Endometrial microvascular endothelial cells (primary cell): Measurements from ENCODE around the gene INTS14. TPM values are rescaled to one million over a fixed set of nuclear protein-coding genes. Genes with fewer than 3 reads are reported as not detected.
"Not testable (repeated sequence)": the region's sequence is repeated elsewhere in the genome, so short reads cannot be mapped to it uniquely, and the experiment has no call there.

Experiments used
- in situ Hi-C: cut with HindIII; loops from 2 replicates; pipeline ENCODE4 v1.10.0; 2017; ENCODE audit warnings: low sequenced_read_pairs, low pct_unique_long_range_greater_than_20kb; ENCODE audit errors: inconsistent ontology term
- total RNA-seq: library from RNA; depleted of rRNA; stranded (reverse); fragments of >200 nt; gene quantifications from one replicate; pipeline ENCODE4 v1.2.3, GENCODE V29; 2015; ENCODE audit errors: inconsistent ontology term

Gene INTS14
- total RNA-seq, 1 donor from 2014 or later, result 47.9 TPM

DNA sequence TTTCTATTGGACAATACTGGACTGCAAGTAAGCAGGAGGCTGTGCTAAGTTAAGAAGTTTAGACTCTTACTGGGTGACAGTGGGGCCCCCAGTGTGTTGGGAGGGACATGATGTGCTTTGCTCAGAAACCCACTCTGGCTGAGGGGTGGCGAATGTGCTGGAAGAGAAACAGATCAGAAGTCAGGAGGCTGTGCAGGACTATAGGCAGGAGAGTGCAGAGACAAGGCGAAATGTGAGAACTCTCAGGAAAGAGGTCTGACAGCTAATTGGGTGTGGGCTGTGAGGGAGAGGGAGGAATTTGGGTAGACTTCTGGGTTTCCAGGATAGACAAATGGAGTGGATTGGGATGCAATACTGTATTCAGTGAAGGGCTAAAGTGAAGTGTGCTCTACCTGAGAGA, 22.8 kb upstream of the INTS14 start:
- in situ Hi-C loops, result no loop called here

DNA sequence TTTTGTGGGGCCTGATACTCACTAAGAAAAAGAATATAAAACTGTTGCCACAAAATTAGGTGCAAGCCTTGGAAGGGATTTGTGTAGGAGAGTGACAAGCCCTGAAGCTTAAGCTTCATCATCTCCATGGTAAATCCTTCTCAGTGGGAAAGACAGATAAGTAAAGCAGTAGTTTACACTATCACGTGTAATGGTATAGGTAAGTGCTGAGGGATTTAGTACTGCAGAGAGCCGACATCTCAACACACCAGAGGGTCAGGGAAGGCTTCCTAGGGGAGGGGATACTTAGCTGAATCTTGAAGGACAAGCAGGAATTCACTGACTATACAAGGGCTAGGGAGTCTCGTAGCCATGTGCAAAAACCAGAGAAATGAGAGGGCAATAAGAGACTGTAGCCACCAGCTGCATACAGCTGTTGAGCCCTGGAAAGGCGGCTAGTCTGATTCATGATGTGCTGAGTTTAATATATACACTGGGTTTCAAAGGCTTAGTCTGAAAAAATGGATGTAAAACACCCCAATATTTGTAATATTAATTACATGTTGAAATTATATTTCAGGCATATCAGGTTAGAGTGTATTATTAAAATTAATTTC, 21.9 kb upstream of the INTS14 start:
- in situ Hi-C loops, result no loop called here

DNA sequence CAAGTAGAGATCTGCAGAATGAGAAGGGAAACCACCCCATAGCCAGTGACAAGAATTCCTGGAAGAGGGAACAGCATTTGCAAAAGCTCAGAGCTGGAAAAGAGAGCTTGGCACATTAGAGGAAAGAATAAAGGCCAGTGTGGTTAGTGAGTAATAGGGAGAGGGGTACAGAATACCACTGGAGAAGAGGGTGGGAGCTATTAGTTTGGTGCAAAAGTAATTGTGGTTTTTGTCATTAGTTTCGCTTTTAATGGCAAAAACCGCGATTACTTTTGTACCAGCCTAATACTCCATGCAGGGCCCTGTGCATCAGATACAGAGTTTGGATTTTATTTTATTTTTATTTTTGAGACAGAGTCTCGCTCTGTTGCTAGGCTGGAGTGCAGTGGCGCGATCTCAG, 20.6 kb upstream of the INTS14 start:
- in situ Hi-C loops, result no loop called here

DNA sequence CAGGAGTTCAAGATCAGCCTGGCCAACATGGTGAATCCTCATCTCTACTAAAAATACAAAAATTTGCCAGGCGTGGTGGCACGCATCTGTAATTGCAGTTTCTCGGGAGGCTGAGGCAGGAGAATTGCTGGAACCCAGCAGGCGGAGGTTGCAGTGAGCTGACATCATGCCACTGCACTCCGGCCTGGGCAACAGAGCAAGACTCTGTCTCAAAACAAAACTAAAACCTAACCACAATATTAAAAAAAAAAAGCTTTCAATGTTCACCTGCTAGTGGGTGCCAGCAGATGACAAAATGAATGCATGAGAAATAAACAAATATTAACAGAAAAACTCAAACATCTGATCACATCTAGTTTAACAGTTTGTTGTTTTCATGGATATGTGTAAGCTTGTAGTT, 19.8 kb upstream of the INTS14 start:
- in situ Hi-C loops, result no loop called here

DNA sequence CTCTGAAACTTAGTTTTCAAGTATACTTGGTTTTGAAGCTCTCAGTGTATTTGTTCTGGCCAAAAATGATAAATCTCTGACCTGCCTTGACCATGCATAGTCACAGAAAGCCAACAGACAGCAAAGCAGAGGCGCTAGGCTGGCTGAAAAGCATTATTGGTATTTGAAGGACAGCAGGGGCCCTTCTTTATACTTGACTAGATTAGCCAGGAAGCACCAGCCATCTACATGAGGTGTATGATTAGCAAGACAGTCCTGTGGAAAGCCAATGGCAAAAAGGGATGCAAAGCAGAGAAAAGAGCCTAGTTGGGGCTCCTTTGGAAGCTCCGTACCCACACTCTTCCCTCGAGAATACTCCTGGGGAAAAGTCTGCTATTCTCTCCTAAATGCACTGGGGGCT, 18.6 kb upstream of the INTS14 start:
- in situ Hi-C loops, result no loop called here

DNA sequence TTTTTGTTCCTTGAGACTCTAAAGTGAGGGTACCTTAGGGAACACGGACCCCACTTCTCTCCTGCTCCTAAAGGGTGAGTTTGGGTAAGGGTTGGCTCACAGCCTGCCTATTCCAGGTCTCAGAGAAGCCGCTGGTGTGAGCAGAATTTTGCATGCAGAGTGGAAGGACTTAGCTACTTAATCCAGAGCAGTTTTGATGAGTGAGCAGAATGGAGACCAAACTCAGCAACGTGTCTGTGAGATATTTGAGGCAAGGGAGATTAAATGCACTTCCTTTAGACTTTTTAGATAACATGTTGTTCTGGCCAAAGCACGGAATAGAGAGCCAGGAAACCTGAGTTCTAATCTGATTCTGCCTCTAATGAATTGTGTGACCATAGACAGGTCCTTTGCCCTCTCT, 15.9 kb upstream of the INTS14 start:
- in situ Hi-C loops, result no loop called here

DNA sequence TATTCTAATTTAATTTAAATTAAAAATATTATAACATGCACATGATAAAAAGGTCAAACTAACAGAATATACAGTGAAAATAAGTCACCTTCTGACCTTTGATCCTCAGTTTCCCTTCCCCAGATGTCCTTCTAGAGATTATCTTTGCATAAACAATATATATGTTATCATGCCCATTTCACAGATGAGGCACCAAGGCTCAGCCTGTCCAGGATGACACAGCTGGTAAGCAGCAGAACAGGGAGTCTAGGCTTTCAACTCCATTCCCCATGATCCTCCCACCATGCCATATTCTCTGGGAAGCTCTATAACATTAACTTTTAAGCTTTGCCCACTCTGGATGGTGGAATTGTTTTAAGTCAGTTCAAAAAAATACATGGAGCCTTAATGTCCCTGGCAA, 12.2 kb upstream of the INTS14 start:
- in situ Hi-C loops, result no loop called here

DNA sequence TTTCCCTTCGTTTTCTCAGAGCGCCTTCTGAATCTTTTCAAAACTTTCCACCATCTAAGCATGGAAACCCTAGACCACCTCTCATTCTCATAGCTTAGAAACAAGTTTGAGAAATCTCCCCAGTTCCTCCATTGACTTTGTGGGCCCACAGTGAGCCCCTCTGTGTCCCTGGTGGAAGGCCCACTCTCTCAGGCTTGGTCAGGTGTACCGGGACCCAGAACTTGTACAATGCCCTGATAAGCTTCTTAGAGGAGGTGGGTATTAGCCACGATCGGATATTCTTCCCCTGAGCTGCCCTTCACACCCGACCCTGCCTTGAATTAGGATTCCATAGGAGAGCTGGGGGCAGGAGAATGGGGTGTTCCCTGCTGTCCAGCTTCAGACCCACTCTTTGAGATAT, 10.7 kb upstream of the INTS14 start, which contains the start of gene SLC24A1:
Gene SLC24A1 (plus strand): TSS at position 301 of the 400 bp plus-strand sequence. CDS start 2,143 bp downstream, outside the sequence.
- in situ Hi-C loops, result no loop called here

DNA sequence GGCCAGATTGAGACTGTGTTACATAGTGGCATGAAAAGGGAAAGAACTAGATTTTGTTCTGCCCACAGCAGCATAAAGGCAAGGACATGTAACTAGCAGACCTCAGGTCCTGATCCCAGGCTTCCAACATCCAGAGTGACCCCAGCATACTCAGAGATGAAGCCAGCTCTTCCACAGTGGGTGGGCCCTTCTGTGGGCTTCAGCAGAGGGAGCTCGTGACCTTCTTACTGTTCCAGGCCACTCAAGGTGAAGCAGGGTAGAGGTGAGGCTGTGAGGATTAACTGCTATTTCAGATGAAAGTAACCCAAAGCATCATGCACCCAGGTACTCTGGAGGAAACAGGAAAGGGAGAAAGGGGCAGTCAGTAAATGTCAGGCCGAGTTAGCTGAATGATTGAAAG, 9.9 kb upstream of the INTS14 start:
- in situ Hi-C loops, result no loop called here

DNA sequence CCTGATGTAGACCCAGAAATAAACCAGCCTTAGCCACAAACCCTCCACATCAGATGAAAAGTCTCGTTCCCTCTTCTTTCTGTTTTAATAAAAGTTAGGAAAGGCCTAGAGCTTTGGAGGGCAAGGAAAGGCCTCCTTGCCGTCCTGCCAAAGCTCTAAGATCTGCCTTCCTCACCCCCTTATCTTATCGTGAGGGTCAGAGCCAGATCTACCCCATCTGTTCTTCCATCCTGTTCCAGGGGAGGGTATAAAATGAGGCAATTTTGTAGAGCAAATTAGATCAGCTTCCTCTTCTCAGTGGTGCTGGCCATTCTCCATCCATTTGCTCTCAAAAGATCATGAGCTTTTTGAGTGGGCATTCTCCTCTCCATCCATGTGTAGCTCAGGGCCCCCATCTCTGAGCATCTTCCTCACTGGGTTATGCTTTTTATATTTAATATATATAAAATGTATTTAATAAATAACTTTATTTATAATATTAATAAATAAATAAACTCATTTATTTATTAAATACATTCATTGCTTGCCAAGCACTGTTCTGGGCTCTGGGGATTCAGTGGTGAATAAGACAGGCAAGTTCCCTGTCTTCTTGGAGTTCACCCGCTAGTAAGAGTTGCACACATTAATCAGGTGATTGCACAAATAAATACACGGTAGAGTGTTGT, 8.8 kb upstream of the INTS14 start:
- in situ Hi-C loops, result no loop called here

DNA sequence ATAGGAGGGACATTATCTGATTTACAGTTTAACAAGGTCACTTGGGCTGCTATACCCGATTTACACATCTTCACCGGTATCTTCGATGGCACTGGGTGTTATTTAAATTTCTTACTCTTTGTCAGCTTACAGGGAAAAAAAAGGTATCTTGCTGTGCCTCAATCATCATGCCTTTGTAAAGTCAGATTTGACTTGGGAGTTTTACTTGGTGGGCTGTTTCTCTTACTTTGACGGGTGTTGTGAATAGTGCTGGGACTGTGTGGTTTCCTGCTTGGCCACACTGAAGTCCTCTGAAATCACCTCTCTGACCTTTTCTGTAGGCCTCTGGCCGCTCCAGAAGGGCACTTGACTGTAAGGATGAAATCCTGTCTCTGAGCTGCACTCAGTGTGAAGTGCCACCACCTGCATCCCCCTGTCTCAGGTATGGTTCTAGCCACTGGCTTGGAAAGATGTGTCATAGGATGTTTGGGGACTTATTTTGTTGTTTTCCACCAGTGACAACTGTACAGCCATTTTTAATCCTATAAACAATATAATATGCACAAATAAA, 7.7 kb upstream of the INTS14 start:
- in situ Hi-C loops, result no loop called here

DNA sequence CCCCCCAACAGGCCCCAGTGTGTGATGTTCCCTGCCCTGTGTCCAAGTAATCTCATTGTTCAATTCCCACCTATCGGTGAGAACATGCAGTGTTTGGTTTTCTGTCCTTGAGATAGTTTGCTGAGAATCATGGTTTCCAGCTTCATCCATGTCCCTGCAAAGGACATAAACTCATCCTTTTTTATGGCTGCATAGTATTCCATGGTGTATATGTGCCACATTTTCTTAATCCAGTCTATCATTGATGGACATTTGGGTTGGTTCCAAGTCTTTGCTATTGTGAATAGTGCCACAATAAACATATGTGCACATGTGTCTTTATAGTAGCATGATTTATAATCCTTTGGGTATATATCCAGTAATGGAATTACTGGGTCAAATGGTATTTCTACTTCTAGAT, 5.0 kb upstream of the INTS14 start:
- in situ Hi-C loops, result not testable (repeated sequence)

DNA sequence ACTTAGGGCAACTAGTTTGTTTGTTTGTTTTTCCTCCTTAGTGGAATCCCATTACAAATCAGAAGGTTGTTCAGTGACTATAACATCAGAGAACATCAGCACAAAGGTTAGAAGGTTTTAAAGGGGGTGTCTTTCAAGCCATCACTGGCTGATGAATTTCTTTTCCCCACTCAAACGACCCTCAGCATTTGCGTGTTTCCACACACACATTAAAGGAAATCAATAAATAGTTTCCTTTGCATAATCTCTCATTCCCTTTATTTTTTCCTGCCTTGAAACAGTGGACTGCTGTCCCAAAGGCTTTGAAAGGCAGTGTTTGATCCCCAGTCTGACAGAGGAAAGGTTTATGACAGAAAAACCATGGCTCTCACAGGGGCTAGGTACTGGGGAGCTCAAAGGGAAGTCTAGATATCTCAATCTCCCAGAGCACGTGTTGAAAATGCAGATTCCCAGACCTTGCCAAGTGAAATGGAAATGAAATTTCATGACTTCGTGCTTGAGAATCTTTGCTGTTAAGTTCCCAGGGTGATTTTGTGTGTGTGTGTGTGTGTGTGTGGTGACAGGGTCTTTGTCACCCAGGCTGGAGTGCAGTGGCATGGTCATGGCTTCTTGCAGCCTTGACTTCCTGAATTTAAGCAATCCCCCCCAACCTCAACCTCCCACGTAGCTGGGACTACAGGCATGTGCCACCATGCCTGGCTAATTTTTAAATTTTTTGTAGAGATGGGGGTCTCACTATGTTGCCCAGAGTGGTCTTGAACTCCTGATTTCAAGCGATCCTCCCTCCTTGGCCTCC, 2.2 kb upstream of the INTS14 start:
- in situ Hi-C loops, result no loop called here

DNA sequence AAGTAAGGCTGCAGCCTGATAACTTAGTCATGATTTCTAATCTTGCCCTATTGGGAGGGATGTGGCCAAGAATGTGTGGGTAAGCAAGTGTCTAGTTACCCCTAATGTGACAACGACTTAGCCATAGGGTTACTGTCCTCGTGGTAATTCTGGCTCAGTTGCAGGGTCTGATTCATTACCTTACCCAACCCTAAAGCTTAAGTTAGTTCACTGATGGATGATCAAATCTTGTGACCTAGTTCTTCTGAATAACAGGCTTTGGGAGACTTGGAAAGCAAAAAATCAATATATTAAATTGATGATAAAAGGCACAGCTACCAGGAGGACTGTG, 1.6 kb upstream of the INTS14 start:
- in situ Hi-C loops, result no loop called here

DNA sequence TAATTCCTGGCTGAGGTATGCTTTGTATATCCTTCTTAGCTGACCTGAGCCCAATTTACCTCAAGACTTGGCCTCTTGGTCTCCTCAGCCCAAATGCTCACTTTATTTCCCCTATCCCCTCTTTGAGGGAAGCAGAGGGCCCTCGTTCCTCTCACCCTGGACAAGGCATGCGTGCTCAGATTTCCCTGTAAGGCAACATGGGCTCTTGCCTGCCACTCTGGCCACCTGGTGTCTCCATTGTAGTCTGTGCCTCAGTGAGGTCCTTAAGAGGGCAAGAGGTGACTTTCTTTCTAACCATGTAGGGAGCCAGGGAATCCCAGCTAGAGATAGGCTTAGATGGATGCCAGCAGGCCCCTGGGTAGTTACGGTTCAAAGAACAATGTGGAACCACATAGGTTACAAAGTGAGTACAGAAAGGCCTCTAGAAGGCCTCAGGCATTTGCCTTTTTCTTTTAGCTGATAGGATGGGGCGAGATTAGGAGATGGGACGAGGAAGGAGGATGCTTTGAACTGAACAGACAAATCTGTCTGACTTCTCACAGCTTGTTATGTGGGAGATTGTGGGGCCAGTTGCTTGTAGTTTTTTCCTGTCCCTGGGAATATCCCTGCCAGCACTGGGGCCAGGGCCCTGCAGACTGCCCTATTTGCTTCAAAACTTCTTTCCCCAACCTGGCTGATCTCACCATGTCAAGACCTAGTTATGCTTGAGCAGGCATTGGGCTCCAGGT, 1.1 kb upstream of the INTS14 start:
- in situ Hi-C loops, result no loop called here

DNA sequence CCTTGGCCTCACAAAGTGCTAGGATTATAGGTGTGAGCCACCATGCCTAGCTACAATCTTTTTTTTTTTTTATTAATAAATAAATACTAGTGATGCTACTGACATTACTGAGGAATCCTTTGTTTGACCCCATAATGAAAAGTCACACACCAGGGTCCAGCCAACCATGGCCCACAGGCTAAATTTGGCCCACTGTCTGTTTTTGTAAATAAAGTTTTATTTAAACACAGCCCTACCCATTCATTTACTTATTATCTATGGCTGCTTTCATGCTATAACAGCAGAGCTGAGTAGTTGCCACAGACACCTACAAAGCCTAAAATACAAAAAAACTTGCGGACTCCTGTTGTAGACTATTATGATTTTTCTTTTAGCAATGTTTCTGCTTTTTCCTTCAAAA, 7.4 kb downstream of the INTS14 start:
- in situ Hi-C loops, result no loop called here

DNA sequence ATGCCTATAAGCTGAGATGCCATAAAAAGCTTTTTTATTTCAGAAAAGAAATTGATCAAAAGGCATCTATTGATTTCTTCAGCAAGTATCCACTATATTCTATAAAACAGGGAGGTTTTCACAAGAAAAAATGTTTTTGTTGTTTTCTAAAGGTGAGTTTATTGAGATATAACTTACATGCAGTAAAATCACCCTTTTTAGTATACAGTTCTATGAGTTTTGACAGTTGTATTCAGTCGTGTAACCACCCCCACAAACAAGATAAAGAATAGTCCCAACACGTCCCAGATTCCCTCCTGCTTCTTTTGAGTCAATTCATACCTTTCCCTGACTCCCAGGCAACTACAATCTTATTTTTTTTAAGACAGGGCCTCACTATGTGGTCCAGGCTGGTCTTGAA, 7.8 kb downstream of the INTS14 start:
- in situ Hi-C loops, result no loop called here

DNA sequence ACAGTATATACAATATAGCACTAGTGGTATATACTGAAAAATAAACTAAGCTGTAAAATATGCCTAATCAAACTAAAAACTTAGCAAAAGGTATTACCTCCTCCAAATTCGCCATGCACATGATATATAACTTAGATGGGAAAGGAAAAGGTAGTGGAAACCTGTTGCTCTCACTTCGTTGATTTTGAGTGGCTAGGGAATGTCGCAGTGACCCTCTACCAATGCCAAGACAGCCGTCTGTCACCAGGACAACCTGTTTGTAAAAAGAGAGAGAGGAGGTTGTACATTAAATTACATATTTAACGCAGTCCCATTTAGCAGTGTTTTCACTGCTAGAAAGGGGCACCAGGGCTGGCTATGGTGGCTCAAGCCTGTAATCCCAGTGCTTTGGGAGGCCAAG, 11.3 kb downstream of the INTS14 start:
- in situ Hi-C loops, result no loop called here

DNA sequence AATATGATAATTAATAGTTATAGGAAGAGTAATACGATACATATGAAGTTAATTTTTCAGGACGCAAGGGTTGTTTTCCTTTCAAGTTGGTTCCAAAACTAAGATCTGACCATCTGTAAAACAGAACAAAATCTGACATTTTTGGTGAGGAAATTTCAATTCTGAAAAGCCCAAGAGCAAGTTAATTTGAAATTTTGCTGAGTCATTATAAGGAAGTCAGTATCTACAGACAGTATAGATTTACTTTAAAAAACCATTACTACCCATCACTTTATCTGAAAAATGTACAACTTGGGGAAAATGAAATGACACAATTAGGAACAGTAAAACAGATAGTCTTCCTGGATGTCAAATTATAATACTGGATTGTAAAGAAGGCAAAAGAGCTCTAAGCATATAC, 12.5 kb downstream of the INTS14 start:
- in situ Hi-C loops, result no loop called here
